ENCODE data around the gene SOBP.

Gene SOBP

DNA sequence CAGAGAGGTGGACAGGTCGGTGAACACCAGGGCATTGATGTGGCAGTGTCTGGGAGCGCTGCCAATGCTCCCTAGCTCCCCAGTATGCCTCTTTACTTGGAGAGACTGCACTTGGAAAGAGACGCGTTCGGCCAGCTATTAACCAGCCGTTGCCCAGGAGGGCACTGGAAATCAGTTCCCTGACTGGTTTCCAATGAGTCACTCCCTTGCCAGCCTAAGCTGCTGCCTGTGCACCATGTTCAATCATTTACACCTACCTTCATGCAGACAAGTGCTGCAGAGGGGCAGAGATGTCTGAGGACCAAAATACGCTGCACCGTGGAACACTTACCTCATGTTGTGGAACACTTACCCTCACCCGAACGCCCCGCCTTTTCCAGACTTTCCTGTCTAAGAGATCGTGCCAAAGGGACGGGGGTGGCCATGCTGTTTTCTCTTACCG is 151.6 kb downstream of the SOBP start:
- no peak for DNase-seq (ENCODE audit: low spot score)

DNA sequence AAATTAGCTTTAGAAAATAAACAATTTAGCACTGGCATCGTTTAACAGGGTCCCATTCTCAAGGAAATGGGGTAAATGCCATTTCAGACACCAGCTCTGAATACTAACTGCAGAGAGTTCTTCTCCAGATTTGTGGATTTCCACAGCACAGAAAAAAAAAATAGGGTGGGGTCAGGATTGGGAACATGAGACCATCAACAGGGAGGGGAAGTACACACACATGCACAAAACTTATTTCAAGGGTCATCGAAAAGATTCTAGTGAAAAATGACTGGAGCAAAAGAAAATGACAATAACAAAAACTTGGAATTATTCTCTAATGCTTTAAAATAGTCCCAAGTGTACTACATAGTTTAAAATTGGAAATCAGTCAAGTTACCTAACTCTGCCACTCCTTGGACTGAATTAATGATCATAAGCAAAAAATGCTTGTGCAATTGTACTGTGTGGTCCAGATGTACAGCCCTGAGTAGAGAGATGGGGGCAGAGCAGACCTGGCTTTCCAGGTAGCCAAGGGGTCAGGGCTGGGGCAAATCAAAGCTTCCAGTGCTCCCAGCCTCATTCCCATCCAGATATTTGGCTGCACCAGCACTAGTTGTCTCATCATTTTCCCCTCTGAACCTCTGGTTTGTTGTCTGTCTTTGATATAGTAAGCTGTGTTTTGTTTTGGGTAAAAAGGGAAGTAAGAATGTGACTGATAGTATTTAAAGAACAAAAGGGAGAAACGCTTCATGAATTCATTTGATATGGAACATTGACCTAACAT is 152.4 kb downstream of the SOBP start:
- no peak for DNase-seq (ENCODE audit: low spot score)

DNA sequence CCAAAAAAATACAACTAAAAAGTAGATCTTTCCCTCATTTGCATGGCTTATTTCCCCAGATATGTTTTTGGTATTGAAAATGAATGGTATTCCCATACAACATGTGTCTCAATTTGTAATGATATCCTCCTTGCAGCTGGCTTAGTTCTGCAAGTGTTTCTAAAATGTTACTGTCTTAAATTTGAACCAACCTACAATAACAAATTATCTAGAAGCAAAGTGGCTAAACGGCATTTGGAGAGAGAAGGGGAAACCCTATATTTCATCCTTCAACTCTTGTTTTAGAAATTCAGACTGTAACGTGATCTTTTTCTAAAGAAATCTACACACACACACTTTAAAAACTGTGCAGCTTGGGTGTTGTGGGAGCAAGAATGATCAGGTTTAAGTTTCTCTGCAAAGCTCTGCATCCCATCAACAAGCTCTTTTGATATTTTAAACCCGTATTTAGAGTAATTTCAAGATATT is 153.0 kb downstream of the SOBP start:
- DNase-seq (ENCODE audit: low spot score): no peak

DNA sequence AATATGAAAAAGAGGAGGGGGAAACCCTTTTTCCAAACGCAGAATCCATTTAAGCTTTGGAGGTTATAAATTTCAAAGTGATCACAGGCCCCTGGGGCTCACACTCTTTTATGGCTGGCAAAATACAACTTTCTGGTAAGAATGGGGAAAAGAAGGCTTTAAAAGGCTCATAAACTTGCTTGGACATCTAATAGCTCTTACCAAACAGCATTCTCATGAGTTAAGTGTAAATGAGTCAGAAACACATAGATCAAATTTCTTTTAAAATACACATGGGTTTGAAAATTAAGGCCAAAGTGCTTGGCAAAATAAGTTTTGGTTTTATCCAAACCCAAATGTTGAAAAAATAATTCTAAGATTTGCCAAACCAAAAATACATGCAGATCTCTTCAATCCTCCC is 154.6 kb downstream of the SOBP start:
- DNase-seq (ENCODE audit: low spot score): no peak

DNA sequence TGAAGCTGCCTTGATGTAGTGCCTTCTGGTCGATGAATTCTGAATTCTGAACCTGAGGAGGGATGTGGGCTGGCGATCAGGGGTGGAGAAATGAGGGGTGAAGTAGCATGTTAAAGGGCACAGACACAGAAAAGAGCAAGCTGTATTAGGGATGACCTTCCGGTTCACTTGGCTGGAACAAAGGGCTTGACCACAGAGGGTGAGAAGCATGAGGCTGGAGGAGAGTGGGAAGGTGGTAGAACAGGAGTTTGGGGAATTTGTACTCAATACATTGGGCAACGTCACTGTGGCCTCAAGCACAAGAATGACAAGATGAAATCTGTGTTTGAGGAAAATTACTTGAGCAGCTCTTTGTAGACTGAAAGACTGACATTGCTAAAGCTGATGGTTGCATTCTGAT is 155.8 kb downstream of the SOBP start:
- no peak for DNase-seq (ENCODE audit: low spot score)

DNA sequence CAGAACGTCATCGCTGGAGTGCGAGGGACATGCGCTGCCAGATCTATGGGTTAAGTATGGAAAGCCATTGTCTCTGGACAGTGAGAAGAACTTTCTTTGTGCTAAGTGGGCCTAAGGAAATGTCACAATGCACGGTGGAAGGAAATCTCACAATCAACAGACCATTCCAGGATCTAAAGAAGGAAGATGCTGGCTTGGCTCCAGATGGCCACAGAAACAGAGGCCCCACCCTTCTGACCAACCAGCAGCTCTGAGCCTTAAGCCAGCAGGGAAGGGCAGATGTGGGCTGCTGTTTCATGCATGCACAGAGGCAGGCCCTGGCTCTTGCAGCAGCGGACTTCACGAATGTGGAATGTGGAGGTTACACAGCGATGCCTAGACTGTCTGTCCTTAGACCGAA is 156.3 kb downstream of the SOBP start:
- DNase-seq (ENCODE audit: low spot score): no peak

DNA sequence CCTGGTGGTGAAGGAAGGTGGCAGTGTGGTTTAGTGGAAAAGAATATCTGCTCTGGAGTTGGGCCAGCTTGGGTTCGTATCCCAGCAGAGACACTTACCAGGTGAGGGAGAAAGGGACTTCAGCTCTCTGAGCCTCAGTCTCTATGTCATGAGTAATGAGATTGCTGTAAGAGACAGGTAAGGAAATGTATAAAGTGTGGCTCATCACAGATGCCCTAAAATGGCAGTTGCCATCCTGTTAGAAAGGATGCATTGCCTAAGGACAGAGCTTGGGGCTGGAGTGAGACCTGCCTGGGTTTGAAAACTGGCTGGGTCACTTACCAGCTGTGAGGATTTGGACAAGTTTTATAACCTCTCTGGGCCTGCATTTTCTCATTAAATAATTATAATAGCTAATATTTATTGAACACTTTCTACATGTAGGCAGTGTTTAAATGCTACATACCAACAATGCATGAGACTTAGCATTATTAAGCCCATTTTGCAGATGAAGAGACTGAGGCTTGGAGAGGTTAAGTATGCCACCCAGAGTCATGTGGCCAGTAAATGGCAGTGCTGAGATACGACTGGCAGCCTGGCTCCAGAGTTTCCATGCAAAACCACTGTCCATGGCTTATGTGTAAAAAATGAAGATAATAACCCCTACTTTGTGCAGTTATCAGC is 157.0 kb downstream of the SOBP start:
- no peak for DNase-seq (ENCODE audit: low spot score)

DNA sequence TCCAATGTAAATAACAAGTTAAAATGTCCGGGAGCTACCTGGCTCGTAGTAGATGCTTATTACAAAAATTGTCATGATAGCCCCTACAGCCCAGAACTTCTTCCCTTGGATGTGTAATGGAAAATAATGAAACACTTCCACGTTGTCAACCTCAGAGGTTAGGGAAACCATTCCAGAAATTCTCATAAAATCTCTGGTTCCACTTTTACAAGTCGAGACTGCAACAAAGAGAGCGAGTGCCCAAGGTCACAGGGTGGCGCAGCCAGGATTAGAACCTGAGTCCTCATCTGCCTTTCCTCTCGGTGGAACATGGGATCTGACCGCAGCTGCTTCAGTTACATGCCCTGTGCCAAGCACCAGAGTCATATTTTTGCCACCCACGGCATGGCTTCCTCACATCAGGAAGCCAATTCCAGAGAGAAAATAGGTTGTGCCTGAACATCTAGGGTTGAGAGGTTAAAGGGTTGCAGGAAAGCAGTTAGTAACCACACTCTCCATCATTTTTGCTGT is 157.6 kb downstream of the SOBP start:
- no peak for DNase-seq (ENCODE audit: low spot score)

DNA sequence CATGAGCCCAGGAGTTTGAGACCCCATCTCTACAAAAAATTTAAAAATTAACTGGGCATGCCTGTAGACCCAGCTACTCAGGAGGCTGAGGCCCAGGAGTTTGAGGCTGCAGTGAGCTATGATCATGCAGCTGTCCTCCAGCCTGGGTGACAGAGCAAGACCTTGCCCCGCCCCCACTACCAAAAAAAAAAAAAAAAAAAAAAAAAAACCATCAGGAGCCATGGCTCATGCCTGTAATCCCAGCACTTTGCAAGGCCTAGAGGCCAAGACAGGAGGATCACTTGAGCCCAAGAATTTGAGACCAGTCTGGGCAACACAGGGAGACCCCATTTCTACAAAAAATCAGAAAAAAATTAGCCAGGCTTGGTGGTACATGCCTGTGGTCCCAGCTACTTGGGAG is 159.1 kb downstream of the SOBP start:
- DNase-seq (ENCODE audit: low spot score): no peak

DNA sequence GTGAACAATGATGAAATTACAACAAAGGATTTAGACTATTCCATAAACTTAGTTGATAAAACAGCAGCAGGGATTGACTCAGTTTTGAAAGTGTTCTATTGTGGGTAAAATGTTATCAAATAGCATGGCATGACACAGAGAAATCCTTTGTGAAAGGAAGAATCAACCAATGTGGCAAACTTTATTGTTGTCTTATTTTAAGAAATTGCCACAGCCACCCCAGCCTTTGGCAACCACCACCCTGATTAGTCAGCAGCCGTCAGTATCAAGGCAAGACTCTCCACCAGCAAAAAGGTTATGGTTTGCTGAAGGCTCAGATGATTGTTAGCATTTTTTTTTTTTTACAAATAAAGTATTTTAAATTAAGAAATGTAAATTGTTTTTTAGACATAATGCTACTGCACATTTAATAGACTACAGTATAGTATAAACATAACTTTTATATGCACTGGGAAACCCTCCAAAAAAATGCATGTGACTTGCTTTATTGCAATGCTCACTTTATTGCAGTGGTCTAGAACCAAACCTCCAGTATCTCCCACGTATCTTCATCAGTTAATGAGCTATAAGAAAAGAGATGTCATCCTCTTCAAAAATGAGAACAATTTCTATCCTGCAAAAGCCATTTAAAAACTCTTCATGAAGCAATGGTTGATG is 162.7 kb downstream of the SOBP start:
- no peak for DNase-seq (ENCODE audit: low spot score)

DNA sequence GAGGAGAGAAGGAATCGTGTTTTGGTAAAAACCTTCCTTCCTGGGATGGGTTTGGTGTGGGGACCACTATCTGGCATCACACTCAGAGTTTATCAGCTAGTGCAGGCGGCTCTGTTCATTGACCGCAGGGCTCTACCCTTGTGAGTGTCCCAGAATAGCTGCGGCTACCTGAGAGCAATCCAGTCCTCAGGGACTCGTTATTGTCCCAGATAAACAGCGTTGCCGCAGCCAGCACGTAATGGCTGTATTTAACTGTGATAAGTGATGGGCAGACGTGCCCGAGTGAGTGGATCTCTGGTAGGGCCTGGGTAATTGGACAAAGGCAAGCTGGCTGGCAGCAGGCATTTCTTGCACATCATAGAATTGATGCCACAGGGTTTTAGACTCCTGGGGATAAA is 163.3 kb downstream of the SOBP start:
- DNase-seq (ENCODE audit: low spot score): no peak

DNA sequence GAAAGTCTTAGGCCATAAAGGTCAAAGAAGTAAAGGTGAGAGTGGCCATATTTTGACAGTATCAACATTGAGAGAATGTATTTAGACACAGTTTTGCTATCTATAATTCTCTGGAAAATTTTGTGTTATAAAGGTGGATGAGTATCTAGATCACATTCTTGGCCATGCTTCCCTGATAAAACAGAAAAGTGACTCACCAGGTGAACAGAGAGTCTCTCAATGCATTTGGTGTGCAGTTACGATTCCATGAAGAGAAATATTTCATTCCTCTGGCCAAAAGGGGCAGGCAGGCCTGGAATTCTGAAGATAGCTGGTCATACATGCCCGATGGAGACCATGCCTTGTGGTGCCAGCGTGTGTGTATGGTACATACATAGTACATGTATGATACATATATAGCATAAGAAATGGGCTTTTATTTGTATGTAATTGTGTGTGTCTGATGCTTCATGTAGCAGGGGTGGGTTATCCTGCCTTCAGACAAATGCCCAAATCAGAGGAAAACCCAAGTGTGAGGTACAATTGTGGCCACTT is 164.0 kb downstream of the SOBP start:
- DNase-seq (ENCODE audit: low spot score): no peak

DNA sequence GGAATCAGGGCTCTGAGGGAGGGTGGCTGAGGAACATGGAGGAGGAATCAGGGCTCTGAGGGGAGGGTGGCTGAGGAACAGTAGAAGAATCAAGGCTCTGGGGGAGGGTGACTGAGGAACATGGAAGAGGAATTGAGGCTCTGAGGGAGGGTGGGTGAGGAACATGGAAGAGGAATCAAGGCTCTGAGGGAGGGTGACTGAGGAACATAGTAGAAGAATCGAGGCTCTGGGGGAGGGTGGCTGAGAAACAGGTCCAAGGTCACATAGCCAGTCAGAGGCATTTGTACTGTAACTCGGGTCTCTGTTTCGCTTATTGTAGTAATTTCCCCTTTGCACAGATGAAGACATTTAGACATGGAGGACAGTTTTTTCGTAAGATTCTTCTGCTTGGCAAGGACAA is 164.8 kb downstream of the SOBP start:
- no peak for DNase-seq (ENCODE audit: low spot score)

DNA sequence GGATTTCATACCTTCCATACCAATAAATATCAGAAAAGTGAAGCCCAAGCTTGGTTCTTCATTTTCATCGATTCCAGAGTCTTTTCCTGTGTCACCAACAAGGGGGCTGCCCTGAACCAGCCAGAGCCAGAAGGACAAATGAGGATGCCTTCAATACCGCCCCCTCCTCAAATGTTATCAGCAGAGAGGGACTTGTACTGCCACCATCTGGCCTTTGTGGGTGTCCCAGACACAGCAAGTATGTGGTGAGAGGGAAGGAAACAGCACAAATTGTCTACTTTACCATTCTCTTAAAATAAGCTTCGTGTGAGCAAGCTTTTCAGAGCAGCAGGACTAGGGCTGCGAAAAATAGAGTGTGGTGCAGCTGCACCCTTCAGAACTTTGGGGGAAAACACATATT is 165.3 kb downstream of the SOBP start:
- no peak for DNase-seq (ENCODE audit: low spot score)

DNA sequence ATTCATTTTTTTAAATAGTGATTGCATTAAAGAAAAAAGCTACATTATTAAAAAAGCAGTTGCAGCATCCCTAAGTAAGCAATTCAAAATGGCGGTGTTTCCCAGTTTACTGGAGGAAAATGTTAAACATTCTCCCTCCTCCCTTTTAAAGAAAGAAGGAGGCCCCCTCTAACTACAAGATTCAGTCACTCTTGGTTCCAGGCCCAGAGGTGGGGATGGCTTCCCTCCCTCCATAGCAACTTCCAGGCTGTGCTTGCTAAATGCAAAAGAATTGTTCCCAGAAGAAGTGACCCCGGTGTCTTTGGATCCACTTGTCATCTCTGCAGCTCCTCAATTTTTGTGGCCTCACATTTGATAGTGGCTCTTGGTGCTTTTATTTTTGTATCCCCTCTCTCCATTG is 165.9 kb downstream of the SOBP start:
- no peak for DNase-seq (ENCODE audit: low spot score)

DNA sequence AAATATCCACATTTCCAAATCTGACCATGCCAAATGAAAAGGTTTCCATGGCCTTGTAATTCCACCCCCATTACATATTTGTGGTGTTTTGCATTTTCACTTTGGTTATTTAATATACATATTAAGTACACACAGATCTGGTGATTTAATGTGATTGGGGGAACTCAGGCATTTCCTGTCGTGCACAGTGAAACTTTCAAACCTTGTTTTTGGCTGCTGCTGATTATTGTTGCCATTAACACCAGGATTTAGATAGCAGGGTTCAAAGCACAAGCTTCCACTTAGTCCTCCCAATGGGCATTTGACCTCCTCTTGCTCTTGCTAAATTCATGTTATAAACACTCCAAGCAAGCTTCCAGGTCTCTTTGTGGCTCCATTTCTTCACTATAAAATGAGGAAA is 166.5 kb downstream of the SOBP start:
- DNase-seq (ENCODE audit: low spot score): no peak

DNA sequence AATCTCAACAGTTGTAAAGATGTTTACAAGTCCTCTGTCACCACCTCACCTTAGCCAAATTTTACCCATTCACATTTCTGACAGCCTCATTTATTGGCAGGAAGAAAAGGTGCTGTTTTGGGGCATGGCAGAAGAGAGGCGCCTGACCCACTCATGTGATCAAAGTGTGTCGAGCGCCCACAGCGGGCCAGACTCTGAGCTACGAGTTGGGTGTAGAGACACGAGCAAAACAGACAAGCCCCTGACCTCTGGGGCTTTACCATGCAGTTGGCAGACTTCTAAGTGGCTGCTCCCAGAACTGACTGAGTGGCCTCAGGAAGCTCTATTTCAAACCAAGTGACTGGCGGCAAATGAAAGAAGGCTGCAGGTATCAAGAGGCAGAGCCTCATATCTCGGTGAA is 167.0 kb downstream of the SOBP start:
- no peak for DNase-seq (ENCODE audit: low spot score)

DNA sequence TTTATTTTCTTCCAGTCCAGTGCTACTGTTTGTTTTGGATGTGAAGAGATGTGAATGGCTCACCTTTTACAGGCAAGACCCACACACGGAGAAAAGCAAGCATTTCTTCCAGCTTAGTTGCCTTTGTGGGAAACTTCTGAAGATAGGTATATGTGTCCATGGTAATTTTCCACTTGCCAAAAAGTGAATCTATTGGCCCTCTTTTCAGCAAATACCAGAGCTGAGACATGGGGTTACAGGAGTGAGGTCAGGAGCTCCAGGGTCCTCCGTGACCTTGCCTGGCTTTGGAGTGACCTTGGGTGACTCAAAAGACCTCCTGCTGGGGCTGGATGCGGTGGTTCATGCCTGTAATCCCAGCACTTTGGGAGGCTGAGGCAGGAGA is 167.4 kb downstream of the SOBP start:
- no peak for DNase-seq (ENCODE audit: low spot score)

DNA sequence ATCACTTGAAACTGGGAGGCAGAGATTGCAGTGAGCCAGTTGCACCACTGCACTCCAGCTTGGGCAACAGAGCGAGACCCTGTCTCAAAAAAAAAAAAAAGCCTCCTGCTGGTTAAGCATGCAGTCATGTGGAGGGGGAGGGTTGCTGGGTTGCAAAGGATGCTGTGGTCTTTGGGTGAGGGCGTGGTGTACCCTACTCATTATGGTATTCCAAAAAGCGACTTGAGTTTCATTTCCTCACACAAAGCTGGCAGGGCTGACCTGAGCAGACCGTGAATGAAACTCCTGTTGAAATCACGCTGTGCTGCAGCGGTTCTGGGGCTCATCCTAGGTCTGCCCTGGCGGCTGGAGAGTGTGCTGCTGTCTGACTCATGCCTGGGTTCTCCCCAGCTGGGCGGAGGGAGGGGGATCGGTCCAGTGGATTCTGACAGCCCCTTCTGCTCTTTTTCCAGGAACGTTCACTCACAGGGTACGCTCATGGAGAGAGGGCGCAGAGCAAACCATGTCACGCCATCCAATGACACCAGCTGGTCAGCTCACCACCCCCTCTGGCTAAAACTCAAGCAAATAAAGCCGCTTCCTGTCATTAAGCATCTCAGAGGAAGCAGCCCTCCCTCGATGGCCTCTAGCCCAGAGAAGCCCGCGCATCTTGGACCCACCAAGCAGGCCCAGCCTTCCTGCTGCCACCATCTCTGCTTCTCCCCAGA is 168.0 kb downstream of the SOBP start:
- no peak for DNase-seq (ENCODE audit: low spot score)

DNA sequence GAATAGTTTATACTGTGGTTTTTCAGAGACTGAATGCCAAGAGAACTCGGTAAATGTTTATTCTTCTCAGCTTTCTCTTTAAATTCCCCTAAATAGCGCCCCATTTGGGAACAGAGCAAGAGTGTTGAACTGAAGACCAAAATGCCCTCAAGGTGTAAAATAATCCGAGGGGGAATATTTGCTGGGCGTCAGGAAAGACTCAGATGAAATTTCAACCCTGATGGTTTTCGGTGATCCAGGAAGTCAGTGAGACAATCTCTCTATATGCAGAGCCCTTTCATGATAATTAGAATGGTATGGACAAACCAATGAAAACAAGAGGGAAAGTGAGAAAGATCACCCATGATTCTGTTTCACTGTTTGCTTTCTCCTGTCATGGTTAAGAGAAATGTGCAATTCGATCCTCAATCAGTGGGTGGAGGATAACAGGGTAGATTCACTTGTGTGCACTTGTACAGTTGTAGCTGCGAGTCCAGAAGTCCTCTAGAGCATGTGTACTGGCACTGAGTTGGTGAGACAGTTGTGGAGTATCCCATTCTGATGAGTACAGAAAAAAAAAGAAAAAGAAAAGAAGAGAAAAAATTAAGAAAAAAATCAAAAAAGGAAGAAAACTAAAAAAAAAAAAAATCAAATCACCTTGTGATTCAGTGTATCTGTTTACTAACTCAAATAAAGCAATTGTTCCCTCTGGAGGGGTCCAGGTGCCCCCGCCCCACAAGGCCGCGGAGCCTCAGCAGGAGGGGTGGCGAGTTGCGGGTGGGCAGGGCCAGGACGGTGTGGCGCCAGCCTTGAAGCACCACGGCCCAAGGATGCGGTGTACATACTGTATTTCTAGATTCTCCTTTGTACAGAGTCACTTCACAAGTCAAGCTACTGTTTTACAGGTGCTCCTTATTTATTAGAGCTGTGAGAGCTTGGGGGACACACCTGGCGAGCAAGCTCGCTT is 169.3 kb downstream of the SOBP start:
- no peak for DNase-seq (ENCODE audit: low spot score)

DNA sequence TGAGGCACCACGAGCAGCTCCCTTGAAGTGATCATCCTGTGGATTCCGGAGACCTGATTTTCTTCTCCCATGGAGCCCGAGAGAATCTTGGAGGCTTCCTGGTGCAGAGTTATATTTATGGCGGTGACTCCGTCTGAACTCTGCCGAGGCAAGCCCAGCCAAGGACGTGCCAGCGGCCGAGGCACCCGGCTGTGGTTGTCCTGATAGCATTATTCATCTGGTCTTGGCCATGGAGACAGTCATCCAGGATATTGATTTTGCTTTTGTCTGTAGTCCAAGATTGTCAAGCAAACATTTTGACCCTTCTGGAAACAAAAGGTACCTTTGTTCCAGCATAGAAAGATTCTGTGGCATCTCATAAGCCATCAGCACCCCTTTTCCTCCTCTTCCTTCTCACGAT is 170.9 kb downstream of the SOBP start:
- no peak for DNase-seq (ENCODE audit: low spot score)
